Stimulated activated CD4-positive, alpha-beta T cell treated with anti-CD3 and anti-CD28 coated beads, Interleukin-2, amount 100 ng/mL, for 48 hours (primary cell): ENCODE data around the gene CELSR1.
"Not testable (repeated sequence)": the region's sequence is repeated elsewhere in the genome, so short reads cannot be mapped to it uniquely, and the experiment has no call there.

ENCODE experiments used
- DNase-seq, 2 donors: peaks; one replicate each; pipeline ENCODE4 v3.0.0-alpha.2; 2020

The CELSR1 gene

GRCh38 chr22:46511151-46512038, 26.0 kb downstream of the CELSR1 start:
- DNase-seq = no peak

GRCh38 chr22:46509416-46510089, 27.9 kb downstream of the CELSR1 start:
- DNase-seq = no peak

GRCh38 chr22:46508491-46508999, 28.9 kb downstream of the CELSR1 start:
- no peak for DNase-seq

GRCh38 chr22:46507451-46508425, 29.7 kb downstream of the CELSR1 start:
- DNase-seq = no peak

GRCh38 chr22:46504584-46504983, 32.8 kb downstream of the CELSR1 start:
- DNase-seq = no peak

- no peak for DNase-seq
Measured at GRCh38 chr22:46502440-46503175, 34.8 kb downstream of the CELSR1 start.

- DNase-seq = no peak
Measured at GRCh38 chr22:46501701-46502100, 35.7 kb downstream of the CELSR1 start.

GRCh38 chr22:46501265-46501664, 36.2 kb downstream of the CELSR1 start:
- not testable (repeated sequence) for DNase-seq

- DNase-seq = no peak
Measured at GRCh38 chr22:46500201-46500600, 37.2 kb downstream of the CELSR1 start.

GRCh38 chr22:46499805-46500189, 37.6 kb downstream of the CELSR1 start:
- DNase-seq = no peak

GRCh38 chr22:46491946-46492345, 45.5 kb downstream of the CELSR1 start:
- DNase-seq = no peak

- no peak for DNase-seq
Measured at GRCh38 chr22:46490538-46490937, 46.9 kb downstream of the CELSR1 start.

GRCh38 chr22:46486996-46487717, 50.3 kb downstream of the CELSR1 start:
- no peak for DNase-seq

- DNase-seq = no peak
Measured at GRCh38 chr22:46484861-46485595, 52.4 kb downstream of the CELSR1 start.

GRCh38 chr22:46484156-46484860, 53.1 kb downstream of the CELSR1 start:
- DNase-seq = no peak

- DNase-seq = no peak
Measured at GRCh38 chr22:46483353-46483752, 54.1 kb downstream of the CELSR1 start.

- no peak for DNase-seq
Measured at GRCh38 chr22:46482056-46482675, 55.3 kb downstream of the CELSR1 start.

- no peak for DNase-seq
Measured at GRCh38 chr22:46481386-46481785, 56.0 kb downstream of the CELSR1 start.

- no peak for DNase-seq
Measured at GRCh38 chr22:46480396-46480795, 57.0 kb downstream of the CELSR1 start.
